Nephron progenitor cell (in vitro differentiated cells): ENCODE measurements around the gene CECR2.

Source experiments
- DNase-seq: peaks from one replicate; pipeline ENCODE4 v3.0.0; 2021
- H3K27ac Mint-ChIP-seq: 2 replicates; pipeline ENCODE4 v1.8.0; 2021; ENCODE audit warnings: mild to moderate bottlenecking, moderate library complexity, mixed read lengths
- H3K27me3 Mint-ChIP-seq: 2 replicates; pipeline ENCODE4 v1.8.0; 2021; ENCODE audit warnings: mild to moderate bottlenecking, low read depth, mixed read lengths; ENCODE audit not compliant: poor library complexity
- H3K36me3 Mint-ChIP-seq: 2 replicates; pipeline ENCODE4 v1.8.0; 2021; ENCODE audit warnings: low read depth, mixed read lengths
- H3K4me1 Mint-ChIP-seq: 2 replicates; pipeline ENCODE4 v1.8.0; 2021; ENCODE audit warnings: mixed read lengths
- H3K4me3 Mint-ChIP-seq: 2 replicates; pipeline ENCODE4 v1.8.0; 2021; ENCODE audit warnings: mild to moderate bottlenecking, moderate library complexity, mixed read lengths
- H3K9me3 Mint-ChIP-seq: 2 replicates; pipeline ENCODE4 v1.8.0; 2021; ENCODE audit warnings: mild to moderate bottlenecking, moderate library complexity, mixed read lengths
- CTCF ChIP-seq: fragments of 200-600 bp; sonication (generic); IDR thresholded peaks from 2 replicates; pipeline ENCODE4 v1.5.0; 2021; ENCODE audit warnings: antibody characterized with exemption

The CECR2 gene

DNA sequence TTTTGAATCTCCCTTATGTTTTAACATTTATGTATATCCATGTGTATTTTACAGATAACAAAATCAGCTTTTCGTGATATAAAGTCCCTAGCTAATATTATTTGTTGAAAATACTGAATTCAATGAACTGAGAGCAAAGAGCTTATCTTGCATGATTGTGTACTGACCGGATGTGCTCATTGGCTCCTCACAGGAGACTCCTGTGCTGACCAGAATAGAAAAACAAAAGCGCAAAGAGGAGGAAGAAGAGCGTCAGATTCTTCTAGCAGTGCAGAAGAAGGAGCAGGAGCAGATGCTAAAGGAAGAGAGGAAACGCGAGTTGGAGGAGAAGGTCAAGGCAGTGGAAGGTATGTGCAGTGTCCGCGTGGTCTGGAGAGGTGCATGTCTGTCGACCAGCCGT lies 154.7 kb downstream of the CECR2 start:
- no peak for DNase-seq
- H3K4me3 Mint-ChIP-seq, result no peak overlapping the region
- peak overlapping the region; percentile 52 for H3K27ac Mint-ChIP-seq
- H3K36me3 Mint-ChIP-seq, result peaks cover 87% of the 10 kb centered on the region
- H3K27me3 Mint-ChIP-seq, result peaks cover 2% of the 10 kb centered on the region
- peaks cover 5% of the 10 kb centered on the region for H3K9me3 Mint-ChIP-seq
- no peak for TF ChIP-seq CTCF
- no peaks in the 10 kb centered on the region for H3K4me1 Mint-ChIP-seq

- DNase-seq, result no peak
Observed at GRCh38 chr22:17536269-17536668, 167.0 kb downstream of the CECR2 start.

DNA sequence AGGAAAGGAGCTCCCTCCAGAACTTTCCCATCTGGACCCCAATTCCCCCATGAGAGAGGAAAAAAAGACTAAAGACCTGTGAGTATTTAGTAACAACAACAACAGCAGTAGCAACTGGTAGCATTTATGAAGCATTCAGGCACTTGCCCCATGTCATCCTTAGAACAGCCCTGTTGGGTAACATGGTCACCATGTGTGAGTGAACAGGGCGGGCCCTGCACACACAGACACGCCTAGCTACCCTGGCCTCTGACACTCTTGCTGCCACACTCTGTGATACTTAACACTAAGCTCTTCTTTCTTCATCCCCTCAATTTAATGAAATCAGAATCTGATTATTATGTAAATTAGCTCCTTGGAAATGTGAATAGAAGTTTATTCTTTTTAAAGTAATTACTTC lies 167.9 kb downstream of the CECR2 start:
- Mint-ChIP-seq H3K36me3 (peaks cover 64% of the 10 kb centered on the region), H3K27me3 (no peaks in the 10 kb centered on the region), H3K9me3 (no peaks in the 10 kb centered on the region), H3K4me1 (no peaks in the 10 kb centered on the region), H3K27ac (peak overlapping the region; percentile 93), H3K4me3 (no peak overlapping the region)
- DNase-seq, result no peak
- TF ChIP-seq CTCF, result no peak

More at GRCh38 chr22:17536269-17536668, 167.0 kb downstream of the CECR2 start:
- Mint-ChIP-seq H3K27me3 (no peaks in the 10 kb centered on the region), H3K4me1 (no peaks in the 10 kb centered on the region), H3K9me3 (no peaks in the 10 kb centered on the region), H3K27ac (no peak overlapping the region), H3K4me3 (no peak overlapping the region), H3K36me3 (peaks cover 62% of the 10 kb centered on the region)
- no peak for TF ChIP-seq CTCF

- Mint-ChIP-seq H3K4me3 (no peak overlapping the region), H3K9me3 (no peaks in the 10 kb centered on the region), H3K27ac (peak overlapping the region; percentile 34), H3K27me3 (no peaks in the 10 kb centered on the region), H3K4me1 (no peaks in the 10 kb centered on the region), H3K36me3 (peaks cover 77% of the 10 kb centered on the region)
- no peak for DNase-seq
- TF ChIP-seq CTCF, result no peak
Observed at GRCh38 chr22:17540481-17540880, 171.2 kb downstream of the CECR2 start.

DNA sequence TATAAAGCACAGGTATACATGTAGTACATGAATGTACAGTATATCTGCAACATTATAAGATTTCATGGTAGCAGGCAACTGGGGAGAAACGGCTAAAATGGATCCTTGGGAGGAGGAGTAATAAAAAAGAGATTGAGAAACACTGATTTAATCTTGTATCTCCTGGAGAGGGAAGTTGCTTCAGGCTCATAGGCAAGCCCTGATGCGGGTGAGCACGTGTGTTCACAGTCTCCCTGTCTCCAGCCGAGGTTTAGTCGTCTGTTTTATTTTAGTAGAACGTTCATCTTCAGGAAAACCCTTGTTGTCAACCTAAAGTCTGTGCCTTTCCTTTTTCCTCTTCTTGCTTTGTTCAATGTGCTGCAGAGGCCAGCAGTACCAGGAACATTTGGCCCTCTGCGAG lies 172.2 kb downstream of the CECR2 start:
- no peak for DNase-seq
- TF ChIP-seq CTCF, result no peak
- Mint-ChIP-seq H3K4me1 (no peaks in the 10 kb centered on the region), H3K4me3 (no peak overlapping the region), H3K27me3 (no peaks in the 10 kb centered on the region), H3K9me3 (no peaks in the 10 kb centered on the region), H3K36me3 (peaks cover 79% of the 10 kb centered on the region), H3K27ac (no peak overlapping the region)

DNA sequence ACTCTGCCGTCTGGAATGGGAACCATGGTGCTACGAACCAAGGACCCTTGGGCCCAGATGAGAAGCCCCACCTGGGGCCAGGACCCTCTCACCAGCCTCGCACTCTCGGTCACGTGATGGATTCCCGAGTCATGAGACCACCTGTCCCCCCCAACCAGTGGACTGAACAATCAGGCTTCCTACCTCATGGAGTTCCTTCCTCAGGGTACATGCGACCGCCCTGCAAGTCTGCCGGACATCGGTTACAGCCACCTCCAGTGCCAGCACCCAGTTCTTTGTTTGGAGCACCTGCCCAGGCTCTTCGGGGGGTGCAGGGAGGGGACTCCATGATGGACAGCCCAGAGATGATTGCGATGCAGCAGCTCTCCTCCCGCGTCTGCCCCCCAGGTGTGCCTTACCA lies 173.2 kb downstream of the CECR2 start:
- no peaks in the 10 kb centered on the region for H3K9me3 Mint-ChIP-seq
- H3K4me1 Mint-ChIP-seq, result no peaks in the 10 kb centered on the region
- no peak overlapping the region for H3K4me3 Mint-ChIP-seq
- H3K36me3 Mint-ChIP-seq, result peaks cover 73% of the 10 kb centered on the region
- DNase-seq, result no peak
- H3K27me3 Mint-ChIP-seq, result no peaks in the 10 kb centered on the region
- peak overlapping the region; percentile 72 for H3K27ac Mint-ChIP-seq
- TF ChIP-seq CTCF, result no peak
